Breast epithelium (tissue), 4 donors: ENCODE measurements around the gene FAAP24. TPM values are rescaled to one million over a fixed set of nuclear protein-coding genes. Genes with fewer than 3 reads are reported as not detected.
"Not testable (repeated sequence)": the region's sequence is repeated elsewhere in the genome, so short reads cannot be mapped to it uniquely, and the experiment has no call there.

ENCODE experiments used
- DNase-seq, 2 donors: peaks; one replicate each; pipeline ENCODE4 v3.0.0-alpha.2; 2019; ENCODE audit warnings: low spot score in 2 of 2
- H3K27ac ChIP-seq, 2 donors: fragments of 200-600 bp; sonication (generic) in 1 of 2; one replicate each; pipeline ENCODE4 v1.5.1; 2016 to 2019; ENCODE audit warnings: mild to moderate bottlenecking in 1 of 2
- H3K27me3 ChIP-seq, 2 donors: fragments of 200-600 bp; sonication (generic) in 1 of 2; one replicate each; pipeline versions ENCODE4 v1.5.1 to v1.6.0; 2017 to 2019; ENCODE audit warnings: control low read depth in 1 of 2, mild to moderate bottlenecking in 1 of 2
- H3K36me3 ChIP-seq: fragments of 200-600 bp; one replicate; pipeline ENCODE4 v1.5.1; 2019
- H3K4me1 ChIP-seq, 2 donors: fragments of 200-600 bp; sonication (generic); one replicate each; pipeline ENCODE4 v1.5.1; 2016 to 2019; ENCODE audit warnings: control low read depth in 1 of 2
- H3K4me3 ChIP-seq, 3 donors: fragments of 200-600 bp; sonication (generic); 1 replicate in 2 of 3; 2 replicates in 1 of 3; pipeline ENCODE4 v1.5.1; 2016 to 2019; ENCODE audit warnings: mild to moderate bottlenecking in 3 of 3, moderate library complexity in 2 of 3
- H3K9me3 ChIP-seq, 2 donors: fragments of 200-600 bp; sonication (generic) in 1 of 2; one replicate each; pipeline ENCODE4 v1.5.1; 2016 to 2019; ENCODE audit warnings: control low read depth in 1 of 2
- CTCF ChIP-seq, 3 donors: fragments of 450-650 bp; IDR thresholded peaks; one replicate each; pipeline ENCODE4 v1.5.1; 2016 to 2017; ENCODE audit warnings: antibody characterized with exemption in 3 of 3, mild to moderate bottlenecking in 3 of 3, moderate library complexity in 3 of 3
- POLR2A ChIP-seq: fragments of 450-650 bp; IDR thresholded peaks from one replicate; pipeline ENCODE4 v1.6.1; 2016; ENCODE audit warnings: antibody characterized with exemption, mild to moderate bottlenecking, moderate library complexity
- POLR2AphosphoS5 ChIP-seq, 3 donors: sonication (generic); formaldehyde crosslinking; IDR thresholded peaks; one replicate each; pipeline ENCODE4 v1.6.1; 2017; ENCODE audit warnings: antibody characterized with exemption in 3 of 3
- intact Hi-C: fragments of 100-400 bp; cut with DNase I; formaldehyde crosslinking; loops from one replicate; pipeline ENCODE4 v1.15.1; 2023; ENCODE audit warnings: low total_unique reads
- total RNA-seq, 3 donors: library from RNA; depleted of rRNA; stranded (reverse); fragments of >200 nt; gene quantifications; one replicate each; pipeline ENCODE4 v1.1.0, GENCODE V29; 2016

Gene FAAP24
- total RNA-seq, 3 donors from 2014 or later: 0.73 to 2.3 (median 1.8) TPM

- DNase-seq: no peak
- Histone ChIP-seq H3K9me3 (no peaks in the 10 kb centered on the region), H3K27ac (no peak overlapping the region), H3K4me3 (no peak overlapping the region), H3K4me1 (no peaks in the 10 kb centered on the region), H3K36me3 (no peaks in the 10 kb centered on the region), H3K27me3 (no peaks in the 10 kb centered on the region)
- TF ChIP-seq POLR2AphosphoS5 (IDR thresholded peaks at IDR 0.05): no peak
- no peak for TF ChIP-seq POLR2A
- TF ChIP-seq CTCF (IDR thresholded peaks at IDR 0.05): no peak
- intact Hi-C loops: no loop called here
These were observed 36.4 kb upstream of the FAAP24 start for GRCh38 chr19:32935629-32936028.

GRCh38 chr19:32936065-32936464 is 36.0 kb upstream of the FAAP24 start:
- TF ChIP-seq CTCF (IDR thresholded peaks at IDR 0.05) (no peak), POLR2AphosphoS5 (IDR thresholded peaks at IDR 0.05) (no peak), POLR2A (no peak)
- no peaks in the 10 kb centered on the region for H3K9me3 ChIP-seq
- no peak overlapping the region for H3K27ac ChIP-seq
- no peaks in the 10 kb centered on the region for H3K27me3 ChIP-seq
- H3K4me3 ChIP-seq: no peak overlapping the region
- no peaks in the 10 kb centered on the region for H3K4me1 ChIP-seq
- DNase-seq: no peak
- intact Hi-C loops: no loop called here
- H3K36me3 ChIP-seq: no peaks in the 10 kb centered on the region

GRCh38 chr19:32941273-32941672 is 30.8 kb upstream of the FAAP24 start:
- H3K4me3 ChIP-seq, DNase-seq: not testable (repeated sequence)

GRCh38 chr19:32945260-32945659 is 26.8 kb upstream of the FAAP24 start:
- Histone ChIP-seq H3K36me3 (peaks cover 7% of the 10 kb centered on the region), H3K9me3 (no peaks in the 10 kb centered on the region), H3K4me3 (no peak overlapping the region), H3K4me1 (no peaks in the 10 kb centered on the region), H3K27me3 (no peaks in the 10 kb centered on the region), H3K27ac (no peak overlapping the region)
- intact Hi-C loops: no loop called here
- no peak for TF ChIP-seq POLR2AphosphoS5 (IDR thresholded peaks at IDR 0.05)
- TF ChIP-seq POLR2A: no peak
- no peak for TF ChIP-seq CTCF (IDR thresholded peaks at IDR 0.05)
- no peak for DNase-seq

More at GRCh38 chr19:32941273-32941672, 30.8 kb upstream of the FAAP24 start:
- H3K36me3 ChIP-seq, intact Hi-C loops, H3K9me3 ChIP-seq, H3K27me3 ChIP-seq, H3K27ac ChIP-seq, H3K4me1 ChIP-seq: not testable (repeated sequence)

- TF ChIP-seq CTCF (IDR thresholded peaks at IDR 0.05): no peak
- no peak for TF ChIP-seq POLR2A
- TF ChIP-seq POLR2AphosphoS5 (IDR thresholded peaks at IDR 0.05): no peak
- Histone ChIP-seq H3K27me3 (no peaks in the 10 kb centered on the region), H3K4me1 (peaks cover 0 to 9% of the 10 kb centered on the region in 2 donors), H3K27ac (no peak overlapping the region), H3K36me3 (no peaks in the 10 kb centered on the region), H3K4me3 (no peak overlapping the region), H3K9me3 (no peaks in the 10 kb centered on the region)
- intact Hi-C loops: no loop called here
- DNase-seq: no peak
These were observed 5.3 kb upstream of the FAAP24 start for GRCh38 chr19:32966750-32967149.

- Histone ChIP-seq H3K4me3 (no peak overlapping the region), H3K9me3 (no peaks in the 10 kb centered on the region), H3K36me3 (no peaks in the 10 kb centered on the region), H3K27me3 (no peaks in the 10 kb centered on the region), H3K27ac (no peak overlapping the region), H3K4me1 (peaks cover 0 to 9% of the 10 kb centered on the region in 2 donors)
- no peak for DNase-seq
- intact Hi-C loops: no loop called here
- TF ChIP-seq POLR2A: no peak
- no peak for TF ChIP-seq CTCF (IDR thresholded peaks at IDR 0.05)
- no peak for TF ChIP-seq POLR2AphosphoS5 (IDR thresholded peaks at IDR 0.05)
These were observed 2.5 kb upstream of the FAAP24 start for GRCh38 chr19:32969549-32969948.
